Keratinocyte (primary cell): ENCODE results near the gene MUC4.

Experiments used
- CTCF ChIP-seq, 3 experiments: IDR thresholded peaks in 1 of 3; conservative IDR thresholded peaks in 1 of 3; optimal IDR thresholded peaks in 1 of 3; 2 replicates in 2 of 3; 3 replicates in 1 of 3; pipeline versions ENCODE3 to v1.5.1; 2011; ENCODE audit warnings: low read length in 3 of 3, mild to moderate bottlenecking in 3 of 3, moderate library complexity in 2 of 3, control low read depth in 1 of 3, inconsistent platforms in 1 of 3; ENCODE audit not compliant: insufficient read depth in 2 of 3; ENCODE audit errors: extremely low read depth in 1 of 3
- EZH2 ChIP-seq: IDR thresholded peaks from one replicate; pipeline ENCODE4 v1.6.1; 2012; ENCODE audit warnings: inconsistent platforms, mild to moderate bottlenecking, low read length, moderate library complexity

GRCh38 chr3:195763076-195763830 lies 48.5 kb downstream of the MUC4 start:
- TF ChIP-seq EZH2 = peak; percentile 10
- no peak for TF ChIP-seq CTCF (optimal IDR thresholded peaks at IDR 0.05 in 1 of 3, IDR thresholded peaks at IDR 0.05 in 1 of 3, conservative IDR thresholded peaks at IDR 0.05 in 1 of 3; ENCODE audit: extremely low read depth in 1 of 3, insufficient read depth in 2 of 3, low read length in 3 of 3)
